ENCODE data around the gene HDLBP. TPM values are rescaled to one million over a fixed set of nuclear protein-coding genes. Genes with fewer than 3 reads are reported as not detected.

HDLBP gene
- total RNA-seq, 1 experiment from 2014 or later, result 447 TPM

- Histone ChIP-seq H3K36me3 (no peaks in the 10 kb centered on the region), H3K27me3 (no peaks in the 10 kb centered on the region), H3K9me3 (no peaks in the 10 kb centered on the region), H3K4me3 (no peak overlapping the region)
- no peak for DNase-seq
Measured at GRCh38 chr2:241193271-241193670, 122.2 kb downstream of the HDLBP start.

GRCh38 chr2:241191081-241191480 lies 124.4 kb downstream of the HDLBP start:
- Histone ChIP-seq H3K27me3 (no peaks in the 10 kb centered on the region), H3K36me3 (no peaks in the 10 kb centered on the region), H3K4me3 (no peak overlapping the region), H3K9me3 (no peaks in the 10 kb centered on the region)
- no peak for DNase-seq

- DNase-seq, result no peak
- no peaks in the 10 kb centered on the region for H3K9me3 ChIP-seq
- no peaks in the 10 kb centered on the region for H3K36me3 ChIP-seq
- H3K4me3 ChIP-seq, result no peak overlapping the region
- H3K27me3 ChIP-seq, result no peaks in the 10 kb centered on the region
Measured at GRCh38 chr2:241190291-241190981, 125.0 kb downstream of the HDLBP start.

GRCh38 chr2:241189856-241190201 lies 125.6 kb downstream of the HDLBP start:
- no peak for DNase-seq
- no peaks in the 10 kb centered on the region for H3K36me3 ChIP-seq

GRCh38 chr2:241189093-241189855 lies 126.2 kb downstream of the HDLBP start:
- no peak overlapping the region for H3K4me3 ChIP-seq

More at GRCh38 chr2:241189856-241190201, 125.6 kb downstream of the HDLBP start:
- H3K9me3 ChIP-seq, result no peaks in the 10 kb centered on the region
- H3K27me3 ChIP-seq, result no peaks in the 10 kb centered on the region
- no peak overlapping the region for H3K4me3 ChIP-seq

GRCh38 chr2:241188361-241189092 lies 126.9 kb downstream of the HDLBP start, which contains the start of gene ANO7:
ANO7 (plus strand) TSS chr2:241188677; CDS start chr2:241190064, 1,387 bp downstream.
- DNase-seq, result no peak
- Histone ChIP-seq H3K36me3 (no peaks in the 10 kb centered on the region), H3K4me3 (no peak within 1 kb of the TSS), H3K27me3 (no peaks in the 10 kb centered on the region), H3K9me3 (no peaks in the 10 kb centered on the region)

More at GRCh38 chr2:241189093-241189855, 126.2 kb downstream of the HDLBP start:
- no peak for DNase-seq
- no peaks in the 10 kb centered on the region for H3K36me3 ChIP-seq
- no peaks in the 10 kb centered on the region for H3K9me3 ChIP-seq
- H3K27me3 ChIP-seq, result no peaks in the 10 kb centered on the region

GRCh38 chr2:241187918-241188234 lies 127.6 kb downstream of the HDLBP start:
- Histone ChIP-seq H3K4me3 (no peak overlapping the region), H3K9me3 (no peaks in the 10 kb centered on the region), H3K36me3 (no peaks in the 10 kb centered on the region), H3K27me3 (no peaks in the 10 kb centered on the region)
- no peak for DNase-seq

GRCh38 chr2:241187101-241187917 lies 128.2 kb downstream of the HDLBP start:
- no peak overlapping the region for H3K4me3 ChIP-seq
- no peaks in the 10 kb centered on the region for H3K27me3 ChIP-seq
- no peaks in the 10 kb centered on the region for H3K36me3 ChIP-seq
- H3K9me3 ChIP-seq, result no peaks in the 10 kb centered on the region
- no peak for DNase-seq

GRCh38 chr2:241185961-241186360 lies 129.5 kb downstream of the HDLBP start:
- Histone ChIP-seq H3K27me3 (no peaks in the 10 kb centered on the region), H3K36me3 (no peaks in the 10 kb centered on the region), H3K9me3 (no peaks in the 10 kb centered on the region), H3K4me3 (no peak overlapping the region)
- DNase-seq, result no peak

- Histone ChIP-seq H3K9me3 (no peaks in the 10 kb centered on the region), H3K27me3 (no peaks in the 10 kb centered on the region), H3K4me3 (no peak overlapping the region), H3K36me3 (no peaks in the 10 kb centered on the region; the same call in 1 of the 2 replicates)
- no peak for DNase-seq
Measured at GRCh38 chr2:241184901-241185300, 130.6 kb downstream of the HDLBP start.

- no peak for DNase-seq
- H3K27me3 ChIP-seq, result no peaks in the 10 kb centered on the region
- no peaks in the 10 kb centered on the region for H3K9me3 ChIP-seq
- peaks cover 2% of the 10 kb centered on the region; the same call in 1 of the 2 replicates for H3K36me3 ChIP-seq
- H3K4me3 ChIP-seq, result no peak overlapping the region
Measured at GRCh38 chr2:241183221-241183620, 132.3 kb downstream of the HDLBP start.

- no peak for DNase-seq
- H3K27me3 ChIP-seq, result no peaks in the 10 kb centered on the region
- no peak overlapping the region for H3K4me3 ChIP-seq
- H3K36me3 ChIP-seq, result peaks cover 2% of the 10 kb centered on the region; the same call in 1 of the 2 replicates
- H3K9me3 ChIP-seq, result no peaks in the 10 kb centered on the region
Measured at GRCh38 chr2:241182531-241183133, 132.8 kb downstream of the HDLBP start.

- Histone ChIP-seq H3K9me3 (no peaks in the 10 kb centered on the region), H3K4me3 (no peak overlapping the region), H3K36me3 (peaks cover 2% of the 10 kb centered on the region; the same call in 1 of the 2 replicates), H3K27me3 (no peaks in the 10 kb centered on the region)
- no peak for DNase-seq
Measured at GRCh38 chr2:241182126-241182525, 133.3 kb downstream of the HDLBP start.

GRCh38 chr2:241180495-241180894 lies 135.0 kb downstream of the HDLBP start:
- Histone ChIP-seq H3K4me3 (no peak overlapping the region), H3K9me3 (no peaks in the 10 kb centered on the region), H3K36me3 (peaks cover 2% of the 10 kb centered on the region; the same call in 1 of the 2 replicates), H3K27me3 (no peaks in the 10 kb centered on the region)
- DNase-seq, result no peak

GRCh38 chr2:241179899-241180298 lies 135.6 kb downstream of the HDLBP start:
- H3K36me3 ChIP-seq, result peaks cover 5% of the 10 kb centered on the region; the same call in 1 of the 2 replicates
- no peak for DNase-seq

GRCh38 chr2:241178961-241179360 lies 136.5 kb downstream of the HDLBP start:
- no peaks in the 10 kb centered on the region for H3K9me3 ChIP-seq
- H3K4me3 ChIP-seq, result no peak overlapping the region
- DNase-seq, result no peak
- peaks cover 5% of the 10 kb centered on the region; the same call in 1 of the 2 replicates for H3K36me3 ChIP-seq
- no peaks in the 10 kb centered on the region for H3K27me3 ChIP-seq

More at GRCh38 chr2:241179899-241180298, 135.6 kb downstream of the HDLBP start:
- Histone ChIP-seq H3K27me3 (no peaks in the 10 kb centered on the region), H3K4me3 (no peak overlapping the region), H3K9me3 (no peaks in the 10 kb centered on the region)

All from MG63 (cell line).